Mammary microvascular endothelial cell (primary cell): ENCODE data around the gene GIMAP1. TPM values are rescaled to one million over a fixed set of nuclear protein-coding genes. Genes with fewer than 3 reads are reported as not detected.

ENCODE experiments used
- total RNA-seq: library from RNA; depleted of rRNA; stranded (reverse); fragments of >200 nt; gene quantifications from 2 replicates; pipeline ENCODE4 v1.2.3, GENCODE V29; 2015

Gene GIMAP1
- total RNA-seq: 9.4 and 9.5 TPM in 2 replicates

GRCh38 chr7:150716368-150716767 is at the start of gene GIMAP1:
GIMAP1 (plus strand) TSS chr7:150716613; CDS start chr7:150719048, 2,435 bp downstream.

GRCh38 chr7:150685219-150686029 is 31.0 kb upstream of the GIMAP1 start, which contains the start of gene GIMAP2:
GIMAP2 (plus strand) TSS chr7:150685706; CDS start chr7:150687060, 1,354 bp downstream.

GRCh38 chr7:150737265-150738055 is 21.0 kb downstream of the GIMAP1 start, which contains the start of gene GIMAP5:
GIMAP5 (plus strand) TSS chr7:150737418; CDS start chr7:150740885, 3,467 bp downstream.

Other genes with a start within 250 kb of the GIMAP1 start
- gene GIMAP7, start 201.7 kb upstream of the GIMAP1 start, total RNA-seq: 20.4 and 26.2 TPM in 2 replicates
- 62.7 and 64.1 TPM in 2 replicates for gene GIMAP4, start 149.2 kb upstream of the GIMAP1 start, total RNA-seq
- 85.8 and 89.9 TPM in 2 replicates for gene GIMAP6, start 84.2 kb upstream of the GIMAP1 start, total RNA-seq
- gene GIMAP2, start 30.9 kb upstream of the GIMAP1 start, total RNA-seq: 34.2 and 35.7 TPM in 2 replicates
- 54.7 and 56.8 TPM in 2 replicates for gene GIMAP5, start 20.8 kb downstream of the GIMAP1 start, total RNA-seq
- not detected in 2 replicates for gene TMEM176B, start 83.8 kb downstream of the GIMAP1 start, total RNA-seq
- not detected in 2 replicates for gene TMEM176A, start 84.2 kb downstream of the GIMAP1 start, total RNA-seq
- not detected in 2 replicates for gene AOC1, start 135.9 kb downstream of the GIMAP1 start, total RNA-seq